Measurements from ENCODE around the gene NDUFV1. TPM values are rescaled to one million over a fixed set of nuclear protein-coding genes. Genes with fewer than 3 reads are reported as not detected.

NDUFV1 gene
- total and polyA plus RNA-seq, 9 of the 15 experiments (the other 6 are each of a cell fraction or from before 2014, with no cell fraction given) = 10.8 to 423 (median 209) TPM

- peaks cover 60% of the 10 kb centered on the region for H3K36me3 ChIP-seq (ENCODE audit: control insufficient read depth, insufficient read depth, low read length)
- H3K79me2 ChIP-seq (ENCODE audit: control insufficient read depth, insufficient read depth, low read length) = peaks cover 36% of the 10 kb centered on the region
- ATAC-seq (no peak), FAIRE-seq (no peak), DNase-seq (ENCODE audit: extremely low read depth in 1 of 4, low spot score in 3 of 4) (no peak)
- BruUV-seq (replicated peaks) = no TSS peak
- CTCF ChIA-PET (ENCODE audit: low intra/inter-chr PET ratio) = interaction anchor here (0.6 to 1.2 kb wide), 3 partner anchors 30 to 38 kb away, joined by 3 read pairs; no protein-coding TSS in a partner anchor
- H2AFZ ChIP-seq (ENCODE audit: low read depth, low read length) = no peak overlapping the region
- H3K4me1 ChIP-seq (replicated peaks in 1 of 2; ENCODE audit: control insufficient read depth in 2 of 2, insufficient read depth in 2 of 2, low read length in 2 of 2) = peaks cover 23 to 79% of the 10 kb centered on the region in 2 experiments
- in situ Hi-C loops (cut with MboI) (no loop called here), intact Hi-C loops (cut with micrococcal nuclease) (loop anchor here (5.0 kb wide), 1 partner anchor 36 kb away; no protein-coding TSS in a partner anchor)
- no peaks in the 10 kb centered on the region for H3K27me3 ChIP-seq (ENCODE audit: control insufficient read depth in 2 of 2, insufficient read depth in 2 of 2, low read length in 2 of 2)
- no peak overlapping the region for H3K27ac ChIP-seq (ENCODE audit: extremely low read depth, low read depth, low read length)
- no peak overlapping the region for H3K4me3 ChIP-seq
- no peak overlapping the region for H3K4me2 ChIP-seq (ENCODE audit: insufficient read depth, low read length)
- peak overlapping the region in 1 of 2 experiments; percentile 79; a peak in 2 of 4 replicates for H3K9ac ChIP-seq (ENCODE audit: insufficient read depth in 1 of 2, low read depth in 2 of 2, low read length in 2 of 2)
- POLR2A ChIA-PET = interaction anchor here (1.7 kb wide), 1 partner anchor 24 kb away, joined by 6 read pairs; the partner anchor contains the start of gene GSTP1
- 90% methylated on average over 7 of the region's 8 CpGs for WGBS (ENCODE audit: insufficient coverage, low coverage, missing lambda C conversion rate)
- H3K9me3 ChIP-seq (replicated peaks; ENCODE audit: control insufficient read depth, insufficient read depth, low read depth, low read length) = no peaks in the 10 kb centered on the region
- H4K20me1 ChIP-seq (replicated peaks; ENCODE audit: control insufficient read depth, insufficient read depth, low read length) = no peaks in the 10 kb centered on the region; the same call in 1 of the 2 replicates
- no peak for TF ChIP-seq USF1 (CRISPR knock-in tag; IDR thresholded peaks at IDR 0.05)
- no peak for TF ChIP-seq FOXJ2 (tag; IDR thresholded peaks at IDR 0.05)
- no peak for TF ChIP-seq SP1 (CRISPR knock-in tag; IDR thresholded peaks at IDR 0.05)
- no peak for TF ChIP-seq MAFG (tag; conservative IDR thresholded peaks at IDR 0.05)
- TF ChIP-seq ZNF77 (CRISPR knock-in tag; IDR thresholded peaks at IDR 0.05) = no peak
- no peak for TF ChIP-seq TCF7L2 (IDR thresholded peaks at IDR 0.05; ENCODE audit: low read depth, low read length)
- TF ChIP-seq CREB3 (tag; conservative IDR thresholded peaks at IDR 0.05; ENCODE audit: low read depth) = no peak
- TF ChIP-seq AFF1 (IDR thresholded peaks at IDR 0.05; ENCODE audit: low read depth in 1 of 2, partially characterized antibody in 2 of 2) = no peak
- no peak for TF ChIP-seq ESRRA (IDR thresholded peaks at IDR 0.05; ENCODE audit: borderline replicate concordance, low read depth)
- no peak for TF ChIP-seq ZNF561 (CRISPR knock-in tag; conservative IDR thresholded peaks at IDR 0.05)
- no peak for TF ChIP-seq ATF4 (CRISPR knock-in tag; IDR thresholded peaks at IDR 0.05)
- no peak for TF ChIP-seq FOS (IDR thresholded peaks at IDR 0.05; ENCODE audit: extremely low read depth, insufficient read length)
- no peak for TF ChIP-seq EHMT2 (IDR thresholded peaks at IDR 0.05)
- TF ChIP-seq POU5F1 (IDR thresholded peaks at IDR 0.05; ENCODE audit: borderline replicate concordance, low read depth, low read length, partially characterized antibody) = no peak
- TF ChIP-seq LEF1 (IDR thresholded peaks at IDR 0.05) = no peak
- no peak for TF ChIP-seq TRIM28 (IDR thresholded peaks at IDR 0.05)
- TF ChIP-seq CBFB (CRISPR knock-in tag; IDR thresholded peaks at IDR 0.05) = no peak
- no peaks in the 10 kb centered on the region for H3K9me1 ChIP-seq (ENCODE audit: control insufficient read depth, insufficient read depth, low read length)
Measured at GRCh38 chr11:67608486-67608885, 1.8 kb downstream of the NDUFV1 start.
